ENCODE data around the gene NIBAN1.
A peak's percentile ranks its signal among the peaks of the same experiment; 100 is the strongest.

Gene NIBAN1

GRCh38 chr1:184973272-184974055, 844 bp downstream of the NIBAN1 start:
- Histone ChIP-seq H3K9me3 (ENCODE audit: insufficient read depth, low read length) (no peaks in the 10 kb centered on the region), H3K79me2 (ENCODE audit: low read length) (peaks cover 59% of the 10 kb centered on the region), H3K9ac (ENCODE audit: low read length) (peak overlapping the region; percentile 97), H3K4me2 (ENCODE audit: low read length) (peak overlapping the region; percentile 85), H3K27me3 (ENCODE audit: low read depth, low read length) (no peaks in the 10 kb centered on the region), H4K20me1 (ENCODE audit: insufficient read depth, low read length) (peaks cover 10% of the 10 kb centered on the region), H3K4me1 (ENCODE audit: low read length) (peaks cover 61% of the 10 kb centered on the region), H3K27ac (ENCODE audit: low read length) (peak overlapping the region; percentile 93), H2AFZ (ENCODE audit: low read depth, low read length) (peak overlapping the region; percentile 0; the same call in 1 of the 2 replicates), H3K36me3 (replicated peaks; ENCODE audit: low read depth, low read length) (peaks cover 22% of the 10 kb centered on the region), H3K4me3 (ENCODE audit: low read length) (peak overlapping the region; percentile 84)
- TF ChIP-seq EZH2phosphoT487 (IDR thresholded peaks at IDR 0.05; ENCODE audit: low read depth) (no peak), CTCF (IDR thresholded peaks at IDR 0.05; ENCODE audit: low read depth, low read length) (no peak; the same call in 1 of the 2 replicates)

GRCh38 chr1:184972315-184973055, 1.8 kb downstream of the NIBAN1 start:
- Histone ChIP-seq H3K27me3 (ENCODE audit: low read depth, low read length) (no peaks in the 10 kb centered on the region), H2AFZ (ENCODE audit: low read depth, low read length) (0 out of 2 replicates have a peak overlapping the region, but pooled peaks have one; percentile 0), H3K9ac (ENCODE audit: low read length) (peak overlapping the region; percentile 97), H3K4me2 (ENCODE audit: low read length) (peak overlapping the region; percentile 85), H3K27ac (ENCODE audit: low read length) (peak overlapping the region; percentile 93), H3K4me3 (ENCODE audit: low read length) (peak overlapping the region; percentile 84), H3K9me3 (ENCODE audit: insufficient read depth, low read length) (no peaks in the 10 kb centered on the region), H4K20me1 (ENCODE audit: insufficient read depth, low read length) (peaks cover 15% of the 10 kb centered on the region), H3K36me3 (replicated peaks; ENCODE audit: low read depth, low read length) (peaks cover 25% of the 10 kb centered on the region), H3K79me2 (ENCODE audit: low read length) (peaks cover 67% of the 10 kb centered on the region), H3K4me1 (ENCODE audit: low read length) (peaks cover 69% of the 10 kb centered on the region)
- TF ChIP-seq EZH2phosphoT487 (IDR thresholded peaks at IDR 0.05; ENCODE audit: low read depth), result no peak
- TF ChIP-seq CTCF (IDR thresholded peaks at IDR 0.05; ENCODE audit: low read depth, low read length), result no peak

- H3K27me3 ChIP-seq (ENCODE audit: low read depth, low read length), result no peaks in the 10 kb centered on the region
- H3K27ac ChIP-seq (ENCODE audit: low read length), result peak overlapping the region; percentile 93
- peaks cover 33% of the 10 kb centered on the region for H3K36me3 ChIP-seq (replicated peaks; ENCODE audit: low read depth, low read length)
- no peak for TF ChIP-seq CTCF (IDR thresholded peaks at IDR 0.05; ENCODE audit: low read depth, low read length)
- no peak for TF ChIP-seq EZH2phosphoT487 (IDR thresholded peaks at IDR 0.05; ENCODE audit: low read depth)
- H2AFZ ChIP-seq (ENCODE audit: low read depth, low read length), result no peak overlapping the region
- peaks cover 75% of the 10 kb centered on the region for H3K4me1 ChIP-seq (ENCODE audit: low read length)
- H3K79me2 ChIP-seq (ENCODE audit: low read length), result peaks cover 75% of the 10 kb centered on the region
- peak overlapping the region; percentile 97 for H3K9ac ChIP-seq (ENCODE audit: low read length)
- H3K4me3 ChIP-seq (ENCODE audit: low read length), result peak overlapping the region; percentile 84
- no peaks in the 10 kb centered on the region for H3K9me3 ChIP-seq (ENCODE audit: insufficient read depth, low read length)
- peak overlapping the region; percentile 85 for H3K4me2 ChIP-seq (ENCODE audit: low read length)
- H4K20me1 ChIP-seq (ENCODE audit: insufficient read depth, low read length), result peaks cover 23% of the 10 kb centered on the region
Measured at GRCh38 chr1:184971522-184972265, 2.6 kb downstream of the NIBAN1 start.

Data from OCI-LY3 (cell line).